HG03196 (cell line): Measurements from ENCODE around the gene PLCB2.

ENCODE experiments used
- ATAC-seq: cut with Tn5 transposase; IDR thresholded peaks from one replicate; pipeline ENCODE4 v1.9.1; 2021; ENCODE audit not compliant: unreplicated experiment

The PLCB2 gene

DNA sequence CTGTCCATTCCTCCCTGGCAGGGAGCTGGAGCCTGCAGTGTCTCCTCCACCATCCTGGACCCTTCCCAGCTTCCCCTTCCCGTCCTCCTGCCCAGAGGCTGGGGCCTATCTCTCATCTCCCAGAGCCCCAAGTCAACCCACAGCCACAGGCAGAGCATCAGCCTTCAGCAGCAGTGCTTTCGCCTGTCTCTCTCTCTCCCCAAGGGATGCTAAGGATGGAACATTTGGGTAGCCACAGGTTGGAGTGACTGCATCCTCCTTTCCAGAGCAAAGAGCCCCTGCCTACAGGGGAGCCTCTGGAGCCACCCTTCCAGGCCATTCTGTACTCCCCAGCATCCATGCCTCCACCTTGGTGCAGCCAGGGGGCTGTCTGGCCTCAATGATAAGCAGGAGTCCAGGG, 4.2 kb downstream of the PLCB2 start:
- ATAC-seq = no peak

DNA sequence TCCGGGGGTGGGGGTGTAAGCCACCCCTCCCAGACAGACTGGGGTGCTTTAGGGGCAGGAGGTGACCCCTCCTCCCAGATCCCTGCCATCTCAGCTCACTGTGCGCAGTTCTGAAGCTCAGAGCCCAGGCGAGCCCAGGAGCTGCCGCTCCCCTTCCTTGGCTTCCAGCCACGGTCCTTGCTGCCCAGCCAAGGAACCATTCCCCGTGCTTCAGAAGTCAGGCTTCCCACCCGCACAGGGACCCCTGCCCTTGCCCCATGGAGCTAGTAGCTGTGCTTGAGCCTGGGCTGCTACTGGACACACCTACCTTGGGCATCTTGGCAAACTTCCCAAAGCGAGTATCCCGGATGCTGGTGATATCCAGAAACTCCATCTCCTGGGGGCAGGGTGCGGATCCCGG, 4.8 kb downstream of the PLCB2 start:
- ATAC-seq = no peak

DNA sequence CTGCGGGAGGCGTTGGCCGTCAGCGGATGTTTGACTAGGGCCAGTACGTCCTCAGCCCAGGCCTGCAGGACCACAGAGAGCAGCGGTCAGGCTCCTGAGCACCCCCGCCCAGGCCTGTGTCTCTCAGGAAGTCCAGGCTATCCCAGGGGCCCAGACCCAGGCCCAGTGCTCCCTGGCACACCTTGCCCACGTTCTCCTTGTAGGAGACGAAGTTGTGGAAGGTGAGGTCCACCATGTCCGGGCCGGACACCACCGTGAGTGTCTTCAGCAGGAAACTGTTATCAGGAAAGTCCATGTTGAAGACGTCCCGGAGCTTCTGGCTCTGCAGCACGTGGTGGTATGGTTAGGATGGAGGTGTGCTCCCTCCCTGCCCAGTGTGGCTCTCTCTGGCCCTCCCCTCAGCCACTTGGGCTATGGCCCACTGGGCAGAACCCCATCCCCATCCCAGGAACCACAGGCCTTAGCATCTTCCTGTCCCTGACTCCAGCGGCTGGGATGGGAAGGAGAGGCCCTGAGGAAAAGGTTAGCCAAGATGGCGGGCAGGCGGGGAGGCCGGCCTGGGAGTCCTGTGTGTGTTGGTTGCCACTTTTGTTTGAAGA, 5.3 kb downstream of the PLCB2 start:
- no peak for ATAC-seq

DNA sequence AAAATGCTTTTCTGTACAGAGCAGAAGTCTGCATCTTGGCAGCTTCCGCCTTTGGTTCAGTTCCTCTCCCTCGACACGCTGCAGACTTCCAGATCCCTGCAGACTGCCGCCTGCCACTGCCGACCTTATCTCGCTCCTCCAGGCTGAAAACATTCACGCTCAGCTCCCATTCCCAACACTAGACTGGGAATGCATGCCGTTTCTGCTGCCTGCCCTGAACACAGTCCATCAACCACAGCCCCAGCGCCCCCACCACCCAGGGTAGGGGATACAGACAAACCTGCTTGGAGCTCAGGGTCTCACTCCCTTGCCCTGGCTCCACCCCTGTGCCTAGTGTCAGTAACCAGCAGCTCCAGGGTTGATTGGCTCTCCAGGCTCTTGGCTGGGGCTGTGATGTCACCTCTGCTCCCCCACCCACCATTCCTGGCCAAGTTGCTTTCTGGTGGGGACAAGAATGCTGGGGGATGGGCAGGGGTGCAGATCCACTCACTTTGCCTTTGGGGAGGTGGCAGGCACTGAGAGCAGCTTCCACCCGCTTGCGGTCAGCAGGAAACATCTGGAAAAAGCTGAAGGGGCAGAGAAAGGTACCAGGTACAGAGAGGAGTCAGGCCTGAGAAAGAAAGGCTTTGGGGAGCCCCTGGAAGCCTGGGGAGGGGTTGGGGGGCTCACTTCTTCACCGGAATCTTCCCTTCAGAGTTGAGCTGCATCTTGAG, 6.1 kb downstream of the PLCB2 start:
- no peak for ATAC-seq

DNA sequence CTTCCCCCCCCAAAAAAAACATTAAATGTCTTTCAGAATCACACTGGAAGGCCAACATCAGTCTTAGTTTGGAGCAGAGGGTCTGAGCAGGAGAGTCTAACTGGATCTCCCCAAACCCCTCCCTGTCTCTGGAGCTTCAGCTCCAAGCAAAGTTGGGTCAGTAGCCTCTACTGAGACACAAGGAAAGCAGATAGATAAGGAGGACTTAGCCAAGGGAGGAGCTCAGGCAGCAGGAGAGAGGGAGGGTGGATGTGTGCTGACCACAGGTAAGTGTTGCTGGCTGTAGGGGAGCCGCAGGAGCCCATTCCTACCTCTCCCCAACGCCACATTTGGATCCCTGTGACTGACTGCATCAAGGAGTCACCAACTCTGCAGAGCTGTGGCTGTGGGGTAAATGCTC, 7.0 kb downstream of the PLCB2 start:
- ATAC-seq = no peak

DNA sequence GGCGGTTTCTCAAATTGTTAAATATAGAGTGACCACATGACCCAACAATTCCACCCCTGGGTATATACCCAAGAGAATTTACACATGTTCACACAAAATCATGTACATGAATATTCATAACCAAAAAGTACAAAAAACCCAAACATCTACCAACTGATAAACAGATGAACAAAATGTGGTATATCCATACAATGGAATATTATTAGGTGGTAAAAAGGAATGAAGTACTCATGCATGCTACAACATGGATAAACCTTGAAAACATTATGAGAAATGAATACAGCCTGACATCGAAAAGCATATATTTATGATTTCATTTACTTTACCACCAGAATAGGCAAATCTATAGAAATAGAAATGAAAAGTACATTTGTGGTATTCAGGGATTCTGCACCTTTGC, 7.4 kb downstream of the PLCB2 start:
- no peak for ATAC-seq

DNA sequence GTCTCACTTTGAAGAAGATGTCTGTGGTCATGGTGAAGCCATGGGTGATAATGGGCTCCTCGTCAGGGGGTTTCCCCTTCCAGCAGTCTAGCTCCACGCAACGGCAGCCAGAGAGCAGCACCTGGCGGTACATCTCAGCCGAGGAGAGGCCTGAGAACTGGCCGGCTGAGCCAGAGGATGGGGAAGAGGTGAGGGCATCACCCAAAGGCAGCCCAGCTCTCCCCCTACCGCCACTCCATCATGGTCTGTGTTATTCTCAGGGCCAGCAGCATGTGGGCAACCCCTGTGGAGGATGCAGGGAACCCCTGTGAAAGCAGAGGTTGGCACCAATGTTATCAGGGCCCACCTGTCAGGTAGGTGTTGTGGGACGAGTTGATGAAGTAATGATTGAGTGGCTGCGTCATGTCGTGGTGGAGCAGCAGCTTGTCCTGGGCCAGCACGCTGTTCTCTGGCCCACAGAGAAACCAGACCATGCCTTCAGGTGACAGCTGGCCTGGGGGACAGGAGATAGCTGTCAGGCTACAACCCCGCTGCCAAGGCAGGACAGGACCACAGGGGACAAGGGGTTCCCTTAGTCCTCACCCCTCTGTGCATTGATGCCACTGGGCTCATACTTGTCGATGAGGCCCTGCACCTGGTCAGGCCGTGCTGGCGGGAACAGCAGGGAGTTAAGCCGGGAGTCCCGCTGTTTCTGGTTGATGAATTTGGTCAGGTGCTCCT, 9.4 kb downstream of the PLCB2 start:
- ATAC-seq = no peak

DNA sequence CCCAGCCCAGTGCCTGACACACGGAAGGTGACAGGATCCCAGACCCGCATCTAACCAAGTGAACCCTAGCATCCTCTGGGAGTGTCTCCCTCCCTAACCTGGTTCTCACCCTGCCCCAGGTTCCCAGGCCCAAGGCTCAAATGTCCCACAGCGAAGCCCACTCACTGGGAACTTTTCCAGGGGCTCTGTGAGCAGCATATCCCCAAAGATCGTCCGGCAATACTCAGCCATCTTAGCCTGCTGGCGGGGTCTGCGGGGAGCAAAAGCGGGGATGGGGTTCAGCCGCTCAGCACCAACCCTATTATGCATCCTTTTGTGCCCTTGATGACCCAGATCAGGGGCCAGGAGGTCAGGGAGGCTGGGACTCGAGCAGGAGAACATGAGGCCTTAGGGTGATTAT, 10.4 kb downstream of the PLCB2 start:
- ATAC-seq = no peak

DNA sequence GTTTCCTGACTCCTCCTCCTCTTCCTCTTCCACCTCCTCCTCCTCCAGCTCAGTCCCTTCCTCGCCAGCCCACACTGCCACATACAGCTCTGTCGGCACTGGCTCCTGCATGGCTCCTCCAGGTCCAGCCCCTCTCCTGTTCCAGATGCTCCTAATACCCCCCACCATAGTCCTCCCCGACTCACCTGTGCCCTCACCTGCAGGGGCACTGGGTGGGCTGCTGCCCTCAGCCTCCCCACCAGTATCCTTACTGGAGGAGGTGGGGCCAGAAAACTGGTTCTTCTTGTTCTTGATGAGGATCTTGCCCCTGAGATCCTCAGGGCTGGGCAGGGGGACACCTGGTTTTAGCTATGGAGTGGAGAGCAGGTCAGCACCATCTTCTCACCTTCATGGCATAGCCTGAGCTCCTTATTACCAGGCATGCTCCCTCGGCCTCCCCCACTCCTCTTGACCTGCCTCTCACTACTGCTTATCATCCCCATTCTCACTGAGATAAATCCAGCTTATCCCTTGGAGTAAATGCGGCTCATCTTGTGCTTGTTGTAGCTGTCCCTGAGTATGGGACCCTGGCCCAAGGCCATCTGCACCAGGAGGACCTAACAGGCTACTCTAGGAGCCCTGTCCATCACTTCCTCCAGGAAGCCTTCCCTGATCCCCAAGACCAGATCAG, 11.0 kb downstream of the PLCB2 start:
- no peak for ATAC-seq

DNA sequence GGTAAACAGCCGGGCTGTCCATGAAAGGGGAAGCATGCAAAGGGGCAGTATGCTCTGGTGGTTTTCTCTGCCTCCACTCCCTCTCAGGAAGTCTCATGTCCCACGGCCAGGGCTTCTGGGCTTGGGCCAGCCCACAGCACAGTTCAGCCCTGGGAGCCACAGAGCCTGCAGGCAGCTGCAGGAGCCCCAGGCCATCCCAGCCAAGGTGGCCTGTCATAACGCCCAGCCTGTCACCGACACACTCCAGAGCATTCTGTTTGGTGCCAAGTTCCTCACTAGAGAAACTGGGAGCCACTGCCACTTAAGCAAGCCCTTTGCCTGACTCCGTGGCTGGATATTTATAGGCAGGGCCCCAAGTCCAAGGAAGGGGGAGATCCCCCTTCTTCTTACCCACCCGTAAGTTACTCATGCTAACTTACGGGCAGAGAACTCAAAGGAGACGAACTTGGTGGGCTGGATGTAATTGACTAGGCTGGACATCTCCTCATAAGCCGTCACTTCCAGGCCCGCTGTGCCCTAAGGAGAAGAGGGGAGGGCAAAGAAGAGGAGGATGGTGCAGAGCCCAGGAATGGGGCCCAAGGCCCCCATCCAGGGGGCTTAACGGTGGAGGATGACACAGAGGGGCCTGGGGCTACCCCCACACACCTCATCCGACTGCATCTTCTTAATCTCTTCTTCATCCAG, 11.7 kb downstream of the PLCB2 start:
- ATAC-seq = no peak

DNA sequence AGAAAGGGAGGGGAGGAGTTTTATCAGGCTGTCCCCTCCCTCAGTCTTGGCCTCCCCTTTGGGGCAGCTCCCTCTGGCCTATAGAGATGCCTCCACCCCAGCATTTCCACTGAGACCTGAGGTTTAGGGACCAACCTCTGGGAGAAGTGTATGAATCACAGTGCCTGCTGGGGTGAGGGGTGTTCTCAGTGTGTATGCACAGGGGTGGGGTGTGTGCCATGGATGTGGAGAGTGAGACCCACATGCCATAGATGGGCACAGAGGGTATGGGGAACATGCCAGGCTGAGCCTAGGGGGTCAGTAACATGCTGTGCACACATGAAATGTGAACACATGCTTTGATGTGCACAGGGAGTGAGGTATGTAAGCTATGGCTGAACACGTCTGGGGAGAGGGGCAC, 12.4 kb downstream of the PLCB2 start:
- ATAC-seq = no peak

DNA sequence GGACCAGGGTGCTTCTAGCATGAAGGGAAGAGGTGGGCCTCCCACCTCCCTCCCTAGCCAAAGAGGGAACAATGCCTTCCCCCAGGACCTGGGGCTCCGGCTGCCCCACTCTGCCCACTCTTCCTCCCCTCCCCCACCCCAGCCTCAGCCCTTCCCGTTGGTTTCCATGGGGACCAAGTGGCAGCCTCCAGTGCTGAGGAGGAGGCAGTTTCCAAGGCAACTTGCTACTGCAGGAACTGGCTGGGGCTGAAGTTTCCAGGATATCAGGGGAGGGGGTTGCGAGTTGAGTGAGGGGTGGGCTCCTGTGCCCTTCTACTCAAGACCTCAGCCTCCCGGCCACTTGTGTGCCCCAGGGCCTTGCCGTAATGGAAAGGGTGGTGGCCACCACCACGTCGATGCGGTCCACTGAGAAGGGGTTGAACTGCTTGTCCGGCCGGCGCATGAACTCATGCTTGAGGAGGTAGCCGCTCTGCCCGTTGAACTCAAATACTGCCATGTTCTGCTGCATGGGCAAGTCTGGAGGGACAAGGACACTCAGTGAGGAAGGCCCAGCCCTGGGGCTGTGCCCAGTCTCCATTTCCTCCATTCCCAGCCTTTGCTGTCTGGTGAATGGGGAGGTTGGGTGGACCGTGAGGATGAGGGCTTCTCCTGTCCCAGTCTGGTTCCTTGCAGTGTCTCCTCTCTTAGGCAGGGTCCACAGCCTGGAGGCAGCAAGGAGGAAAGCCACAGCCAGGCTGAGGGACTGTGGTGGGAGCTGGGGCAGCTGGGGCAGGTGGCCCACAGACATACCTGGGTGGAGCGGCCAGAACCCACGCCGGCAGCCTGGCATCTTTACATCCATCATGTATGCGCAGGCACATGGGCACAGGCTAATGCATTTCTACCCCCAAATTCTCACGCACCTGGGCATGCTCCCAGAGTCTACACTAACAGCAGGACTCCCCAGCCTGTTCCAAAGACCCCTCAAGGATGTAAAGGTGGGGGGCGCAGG, 13.5 kb downstream of the PLCB2 start:
- no peak for ATAC-seq

DNA sequence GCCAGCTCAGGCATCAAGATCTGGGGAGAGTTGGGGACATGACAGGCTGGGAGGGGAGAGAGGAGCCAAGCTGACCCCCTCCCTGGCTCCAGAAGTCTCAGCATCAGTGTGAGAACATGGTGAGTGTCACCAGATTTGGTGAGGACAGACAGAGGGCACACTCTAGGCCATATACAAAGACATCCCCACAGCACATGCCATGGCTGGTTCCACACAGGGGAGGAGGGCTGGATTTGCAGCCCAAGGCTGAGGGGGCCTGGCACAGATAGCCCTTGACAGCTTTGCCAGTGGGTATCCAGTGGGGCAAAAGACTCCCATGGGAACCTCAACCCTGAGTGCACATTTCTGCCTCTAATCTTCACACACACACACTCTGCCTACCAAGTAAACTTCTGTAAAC, 14.7 kb downstream of the PLCB2 start:
- ATAC-seq = no peak

DNA sequence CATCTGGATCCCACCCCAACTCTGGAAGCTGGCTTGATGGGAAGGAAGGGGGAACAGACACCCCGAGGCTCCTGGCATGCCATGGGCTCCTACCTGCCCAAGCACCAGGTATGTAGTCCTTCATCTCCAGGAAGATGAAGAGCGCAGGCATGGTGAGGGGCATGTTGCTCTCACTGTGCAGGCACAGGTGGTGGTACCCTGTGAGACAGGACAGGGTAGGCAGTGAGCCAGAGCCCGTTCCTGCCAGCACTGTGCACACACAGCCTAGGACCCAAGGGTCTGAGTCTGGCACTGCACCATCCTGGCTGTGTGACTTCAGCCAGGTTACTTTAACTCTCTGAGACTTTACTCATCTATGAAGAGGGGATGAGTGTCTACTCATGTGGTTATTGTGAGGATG, 15.5 kb downstream of the PLCB2 start:
- no peak for ATAC-seq

DNA sequence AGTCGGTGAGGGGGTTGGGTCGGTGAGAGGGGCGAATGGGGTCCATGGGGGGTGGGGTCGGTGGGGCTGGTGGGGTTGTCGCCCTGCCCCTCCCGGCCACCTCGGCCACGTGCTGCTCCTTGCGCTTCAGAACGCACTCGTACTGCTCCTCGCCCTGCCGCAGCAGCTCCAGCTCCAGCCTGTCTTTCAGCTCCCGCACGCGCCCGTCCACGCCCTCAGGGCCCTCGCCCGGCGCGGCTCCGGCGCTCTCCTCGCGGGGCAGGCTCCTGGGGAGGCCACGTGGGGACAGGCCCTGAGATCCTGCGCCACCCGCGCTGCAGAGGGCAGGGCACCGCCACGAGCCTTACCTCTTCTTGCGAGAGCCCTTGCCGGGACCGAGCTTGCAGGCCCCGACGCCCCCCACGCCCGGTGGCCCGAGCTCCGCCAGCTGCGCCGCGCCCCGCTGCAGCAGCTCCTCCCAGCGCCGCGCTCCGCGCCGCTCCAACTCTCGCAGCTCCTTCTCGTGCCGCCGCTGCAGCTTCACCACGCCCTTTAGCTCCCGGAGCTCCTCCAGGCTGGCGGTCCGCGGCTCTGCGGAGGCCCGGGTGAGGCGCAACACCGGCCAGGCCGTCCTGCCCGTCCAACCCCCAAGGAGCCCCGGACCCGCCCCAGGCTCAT, 16.7 kb downstream of the PLCB2 start:
- no peak for ATAC-seq

DNA sequence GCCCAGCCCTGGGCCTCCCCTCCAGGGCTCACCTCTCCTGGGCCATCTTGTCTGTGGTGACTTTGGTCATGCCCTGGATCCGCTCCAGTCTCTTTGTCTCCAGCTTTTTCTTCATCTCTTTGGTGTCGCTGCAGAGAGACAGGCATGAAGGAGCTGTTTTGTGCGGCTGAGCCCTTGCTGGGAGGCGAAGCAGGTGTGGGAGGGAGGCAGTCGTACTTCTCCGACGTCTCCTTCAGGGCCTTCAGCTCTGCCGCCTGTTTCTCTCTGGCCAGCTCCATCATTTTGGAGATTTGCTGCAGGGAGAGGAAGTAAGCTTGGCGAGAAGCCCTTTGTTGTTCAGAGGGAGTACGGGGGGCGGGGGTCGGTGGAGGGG, 17.2 kb downstream of the PLCB2 start:
- no peak for ATAC-seq

DNA sequence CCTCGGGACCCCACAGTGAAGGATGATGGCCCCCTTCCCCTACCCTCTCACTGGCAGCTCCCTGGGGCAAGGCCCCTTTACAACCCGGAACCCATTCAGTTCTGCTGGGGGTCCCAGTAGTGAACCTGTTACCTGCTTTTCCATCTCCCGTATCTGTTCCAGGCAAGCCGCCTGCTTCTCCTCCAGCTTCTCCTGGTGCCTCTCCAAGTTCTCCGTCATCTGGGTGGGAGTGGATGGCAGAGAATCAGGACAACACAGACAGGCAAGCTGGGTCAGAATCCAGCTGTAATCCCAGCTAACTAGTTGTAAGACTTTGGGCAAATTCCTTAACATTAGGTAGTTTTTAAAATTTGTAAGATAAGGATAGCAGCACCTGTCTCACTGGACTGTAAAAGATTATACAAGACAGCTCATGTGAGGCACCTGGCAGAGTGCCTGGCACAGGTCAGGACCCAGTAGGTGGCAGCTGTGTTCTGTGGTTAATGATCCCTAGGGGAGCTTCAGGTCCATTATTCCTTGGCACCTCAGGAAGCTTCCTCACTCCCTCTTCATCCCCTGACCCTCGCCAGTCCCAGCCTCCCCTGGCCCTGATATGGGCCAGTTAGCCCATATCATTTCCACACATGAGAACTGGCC, 18.5 kb downstream of the PLCB2 start:
- no peak for ATAC-seq

DNA sequence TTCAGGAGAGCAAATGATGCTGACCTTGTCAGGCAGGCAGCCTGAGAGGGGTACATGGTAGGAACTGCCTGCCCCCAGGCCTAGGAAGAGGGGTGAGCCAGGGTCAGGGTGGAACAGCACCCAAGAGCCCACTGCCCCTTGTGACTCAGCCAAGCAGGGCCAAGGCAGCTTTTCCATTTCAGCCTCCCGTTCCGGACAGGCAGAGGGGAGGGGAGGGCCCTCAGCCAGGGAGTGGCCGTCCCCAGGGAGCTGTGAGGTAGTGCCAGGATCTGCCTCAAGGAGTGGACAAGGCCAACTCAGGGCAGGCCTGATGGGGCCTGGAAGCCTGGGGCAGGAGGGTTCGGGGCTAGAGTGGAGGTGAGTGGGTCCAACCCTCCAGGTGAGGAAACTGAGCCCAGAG, 19.8 kb downstream of the PLCB2 start:
- ATAC-seq = no peak

DNA sequence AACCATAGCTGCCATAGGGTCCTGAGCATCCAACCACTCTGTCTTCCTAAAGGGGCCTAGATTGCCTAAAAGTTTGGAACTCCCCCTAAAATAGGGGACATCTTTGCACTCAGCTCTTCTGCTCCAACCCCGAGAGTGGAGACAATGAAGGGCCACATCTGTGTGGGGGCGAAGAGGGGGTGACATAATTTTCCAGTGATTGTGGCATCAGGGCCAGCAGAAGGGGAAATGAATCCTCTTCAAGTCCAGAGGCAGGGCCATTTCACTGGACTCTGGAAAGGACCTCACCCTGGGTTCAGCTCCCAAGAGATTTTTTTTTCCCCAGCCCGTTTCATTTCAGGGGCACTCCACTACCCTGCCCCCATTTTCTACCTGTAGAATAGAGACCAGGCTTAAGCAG, 20.2 kb downstream of the PLCB2 start:
- ATAC-seq = no peak
